ENCODE results near the gene NID1.

GRCh38 chr1:235951661-235952060, 113.2 kb downstream of the NID1 start:
- TF ChIP-seq CTCF (IDR thresholded peaks at IDR 0.05) = no peak
- no peak for TF ChIP-seq POLR2A (IDR thresholded peaks at IDR 0.05)
